ENCODE data around the gene BNC2. TPM values are rescaled to one million over a fixed set of nuclear protein-coding genes. Genes with fewer than 3 reads are reported as not detected.

Gene BNC2
- polyA plus RNA-seq, 1 donor, result 8.9 TPM

- no peak overlapping the region for H3K27ac ChIP-seq (ENCODE audit: low read length)
- no peaks in the 10 kb centered on the region for H3K36me3 ChIP-seq (ENCODE audit: control insufficient read depth, insufficient read depth, low read length)
- H3K9me3 ChIP-seq (ENCODE audit: control insufficient read depth, low read depth, low read length), result no peaks in the 10 kb centered on the region
- H3K27me3 ChIP-seq (ENCODE audit: control insufficient read depth, insufficient read depth, low read length), result no peaks in the 10 kb centered on the region
- no peak for DNase-seq
- no peak overlapping the region for H3K4me3 ChIP-seq (ENCODE audit: low read length)
- H3K4me1 ChIP-seq (ENCODE audit: control insufficient read depth, insufficient read depth, low read length), result no peaks in the 10 kb centered on the region
- 80% methylated on average over 1 of the region's 4 CpGs for WGBS (ENCODE audit: insufficient coverage, low lambda C conversion rate)
Observed at GRCh38 chr9:16469184-16469583, 401.3 kb downstream of the BNC2 start.

DNA sequence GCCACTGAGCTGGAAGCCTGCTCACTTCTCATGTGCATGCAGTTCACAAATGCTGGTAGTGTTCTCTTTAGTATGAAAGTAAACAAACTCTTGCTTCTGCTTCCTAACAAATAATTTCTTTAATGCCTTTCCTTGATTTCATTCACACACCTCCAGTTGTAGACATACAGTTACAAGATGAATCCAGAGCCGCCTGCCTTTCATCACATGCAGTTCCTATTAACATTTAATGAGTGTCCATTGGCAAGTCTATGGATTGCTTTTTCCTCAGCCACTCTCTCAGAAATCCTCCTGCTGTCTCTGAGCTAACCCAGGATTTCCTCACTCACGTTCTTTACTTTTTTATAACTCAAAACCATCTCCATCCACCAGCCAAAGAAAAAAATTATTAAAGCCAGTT is 408.6 kb downstream of the BNC2 start:
- Histone ChIP-seq H3K27ac (ENCODE audit: low read length) (no peak overlapping the region), H3K4me1 (ENCODE audit: control insufficient read depth, insufficient read depth, low read length) (no peaks in the 10 kb centered on the region), H3K27me3 (ENCODE audit: control insufficient read depth, insufficient read depth, low read length) (no peaks in the 10 kb centered on the region), H3K4me3 (ENCODE audit: low read length) (no peak overlapping the region), H3K36me3 (ENCODE audit: control insufficient read depth, insufficient read depth, low read length) (no peaks in the 10 kb centered on the region), H3K9me3 (ENCODE audit: control insufficient read depth, low read depth, low read length) (no peaks in the 10 kb centered on the region)
- DNase-seq, result no peak
- 67% methylated on average over 2 of the region's 2 CpGs for WGBS (ENCODE audit: insufficient coverage, low lambda C conversion rate)

DNA sequence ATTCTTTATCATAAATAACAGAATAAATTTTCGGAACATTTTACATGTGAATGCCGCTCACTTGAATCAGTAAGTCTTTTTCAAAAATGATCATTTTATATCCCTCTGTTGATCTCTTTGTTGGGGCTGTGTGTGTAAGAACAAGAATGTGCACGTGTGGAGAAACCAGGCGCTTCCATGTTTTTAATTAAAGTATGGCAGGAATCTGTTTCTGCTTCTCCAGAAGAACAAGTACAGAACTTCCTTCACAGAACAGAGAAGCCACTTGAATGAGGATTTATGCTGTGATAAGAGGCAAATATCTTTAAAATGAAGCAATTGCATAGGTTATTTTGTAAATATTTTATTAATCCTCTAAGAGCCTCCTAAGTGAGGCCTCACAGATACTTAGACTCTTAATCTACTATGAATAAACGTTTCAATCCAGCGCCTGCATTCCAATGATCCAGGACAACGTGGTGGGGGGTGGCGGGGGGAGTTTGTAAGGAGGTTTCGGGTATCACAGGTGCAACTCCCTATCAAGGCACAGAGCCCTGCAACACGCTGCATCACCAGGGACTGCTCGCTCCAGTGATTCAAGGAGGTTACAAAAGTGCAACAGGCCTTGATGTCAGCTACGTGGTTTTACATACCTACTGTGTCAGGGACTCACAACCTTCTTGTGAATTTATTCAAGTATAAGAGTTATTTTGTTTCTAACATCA is 409.2 kb downstream of the BNC2 start:
- no peaks in the 10 kb centered on the region for H3K4me1 ChIP-seq (ENCODE audit: control insufficient read depth, insufficient read depth, low read length)
- H3K4me3 ChIP-seq (ENCODE audit: low read length), result no peak overlapping the region
- H3K27ac ChIP-seq (ENCODE audit: low read length), result no peak overlapping the region
- H3K27me3 ChIP-seq (ENCODE audit: control insufficient read depth, insufficient read depth, low read length), result no peaks in the 10 kb centered on the region
- DNase-seq, result no peak
- H3K9me3 ChIP-seq (ENCODE audit: control insufficient read depth, low read depth, low read length), result no peaks in the 10 kb centered on the region
- WGBS (ENCODE audit: insufficient coverage, low lambda C conversion rate), result 100% methylated on average over 1 of the region's 12 CpGs
- no peaks in the 10 kb centered on the region for H3K36me3 ChIP-seq (ENCODE audit: control insufficient read depth, insufficient read depth, low read length)

- 100% methylated on average over 1 of the region's 6 CpGs for WGBS (ENCODE audit: insufficient coverage, low lambda C conversion rate)
- no peak overlapping the region for H3K27ac ChIP-seq (ENCODE audit: low read length)
- no peaks in the 10 kb centered on the region for H3K9me3 ChIP-seq (ENCODE audit: control insufficient read depth, low read depth, low read length)
- no peak for DNase-seq
- H3K4me1 ChIP-seq (ENCODE audit: control insufficient read depth, insufficient read depth, low read length), result no peaks in the 10 kb centered on the region
- H3K4me3 ChIP-seq (ENCODE audit: low read length), result no peak overlapping the region
- H3K36me3 ChIP-seq (ENCODE audit: control insufficient read depth, insufficient read depth, low read length), result no peaks in the 10 kb centered on the region
- H3K27me3 ChIP-seq (ENCODE audit: control insufficient read depth, insufficient read depth, low read length), result no peaks in the 10 kb centered on the region
Observed at GRCh38 chr9:16460696-16461095, 409.8 kb downstream of the BNC2 start.

GRCh38 chr9:16459421-16460148 is 410.9 kb downstream of the BNC2 start:
- H3K27ac ChIP-seq (ENCODE audit: low read length), result no peak overlapping the region
- no peaks in the 10 kb centered on the region for H3K4me1 ChIP-seq (ENCODE audit: control insufficient read depth, insufficient read depth, low read length)
- H3K4me3 ChIP-seq (ENCODE audit: low read length), result no peak overlapping the region
- no peaks in the 10 kb centered on the region for H3K36me3 ChIP-seq (ENCODE audit: control insufficient read depth, insufficient read depth, low read length)
- H3K9me3 ChIP-seq (ENCODE audit: control insufficient read depth, low read depth, low read length), result no peaks in the 10 kb centered on the region
- no peak for DNase-seq
- no peaks in the 10 kb centered on the region for H3K27me3 ChIP-seq (ENCODE audit: control insufficient read depth, insufficient read depth, low read length)
- 67% methylated on average over 1 of the region's 6 CpGs for WGBS (ENCODE audit: insufficient coverage, low lambda C conversion rate)

DNA sequence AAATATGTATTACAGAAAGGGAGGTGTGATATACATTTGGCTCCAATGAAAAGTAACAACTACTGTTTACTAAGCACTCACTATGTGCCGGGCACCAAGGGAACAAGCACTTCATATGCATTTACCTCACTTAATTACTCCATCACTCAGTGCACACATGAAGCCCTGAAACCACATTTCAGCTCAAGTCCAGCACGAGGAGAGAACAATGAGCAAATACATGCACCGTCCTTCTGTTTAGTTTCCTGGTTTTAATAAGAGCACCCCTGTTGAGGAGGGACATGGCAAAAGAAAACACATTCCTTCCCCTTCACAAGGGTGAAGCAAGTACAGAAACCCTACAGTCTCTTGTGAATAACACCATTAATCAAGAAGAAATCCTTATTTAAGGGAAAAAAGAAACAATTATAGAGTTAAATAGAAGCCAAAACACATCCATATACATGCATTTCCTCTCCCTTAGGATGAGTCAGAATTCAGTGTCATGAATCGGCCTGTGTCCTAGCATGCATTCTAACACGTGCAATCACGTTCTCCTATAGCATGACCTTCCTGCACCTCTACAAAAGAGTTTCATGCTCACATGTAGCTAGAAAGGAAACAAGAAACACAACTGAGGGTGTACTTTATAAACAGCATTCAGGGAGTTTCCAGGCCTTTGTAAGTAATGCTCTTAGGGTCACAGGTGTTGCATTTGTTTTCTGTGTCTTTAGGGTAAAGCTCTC is 411.6 kb downstream of the BNC2 start:
- Histone ChIP-seq H3K9me3 (ENCODE audit: control insufficient read depth, low read depth, low read length) (no peaks in the 10 kb centered on the region), H3K27me3 (ENCODE audit: control insufficient read depth, insufficient read depth, low read length) (no peaks in the 10 kb centered on the region), H3K36me3 (ENCODE audit: control insufficient read depth, insufficient read depth, low read length) (no peaks in the 10 kb centered on the region), H3K4me3 (ENCODE audit: low read length) (no peak overlapping the region), H3K27ac (ENCODE audit: low read length) (no peak overlapping the region), H3K4me1 (ENCODE audit: control insufficient read depth, insufficient read depth, low read length) (no peaks in the 10 kb centered on the region)
- no peak for DNase-seq
- no CpG with 5 or more reads among the region's 6 CpGs for WGBS (ENCODE audit: insufficient coverage, low lambda C conversion rate)

DNA sequence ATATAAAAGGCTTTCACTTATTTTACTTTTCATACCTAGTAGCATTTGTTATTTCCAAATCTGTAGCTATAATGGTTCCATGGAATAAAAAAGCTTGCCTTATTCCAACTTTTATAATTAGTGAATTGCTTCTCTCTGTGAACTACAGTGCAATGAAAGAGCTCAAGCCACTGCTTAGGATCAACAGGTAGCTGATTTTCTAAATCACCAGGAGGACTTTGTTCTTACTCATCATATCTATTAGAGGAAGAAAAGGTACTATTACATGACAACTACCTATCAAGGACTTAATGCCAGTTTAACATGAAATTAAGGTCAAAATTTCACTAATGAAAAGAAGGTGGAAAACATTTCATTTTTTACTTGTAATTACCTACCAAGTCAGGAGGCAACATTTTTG is 414.6 kb downstream of the BNC2 start:
- no peak for DNase-seq
- no peaks in the 10 kb centered on the region for H3K4me1 ChIP-seq (ENCODE audit: control insufficient read depth, insufficient read depth, low read length)

DNA sequence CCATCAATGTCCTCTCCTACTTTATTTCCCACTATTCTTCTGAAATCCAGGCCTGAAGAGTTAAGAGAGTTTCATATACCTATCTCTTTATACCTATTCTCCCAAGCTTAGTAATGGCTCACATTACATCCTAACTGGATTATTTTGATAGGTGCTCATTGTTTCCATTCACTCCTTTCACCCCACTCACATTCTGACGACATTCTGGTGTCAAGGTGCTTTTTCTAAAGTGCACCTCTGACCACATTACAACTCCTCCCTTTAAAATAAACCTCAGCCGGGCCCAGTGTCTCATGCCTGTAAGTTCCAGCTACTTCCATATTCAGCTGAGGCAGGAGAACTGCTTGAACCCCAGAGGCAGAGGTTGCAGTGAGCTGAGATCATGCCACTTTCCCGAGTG is 417.1 kb downstream of the BNC2 start:
- Histone ChIP-seq H3K4me1 (ENCODE audit: control insufficient read depth, insufficient read depth, low read length) (no peaks in the 10 kb centered on the region), H3K27ac (ENCODE audit: low read length) (no peak overlapping the region), H3K27me3 (ENCODE audit: control insufficient read depth, insufficient read depth, low read length) (no peaks in the 10 kb centered on the region), H3K36me3 (ENCODE audit: control insufficient read depth, insufficient read depth, low read length) (no peaks in the 10 kb centered on the region), H3K4me3 (ENCODE audit: low read length) (no peak overlapping the region), H3K9me3 (ENCODE audit: control insufficient read depth, low read depth, low read length) (no peaks in the 10 kb centered on the region)
- DNase-seq, result no peak
- WGBS (ENCODE audit: insufficient coverage, low lambda C conversion rate), result 71% methylated on average over 1 of the region's 3 CpGs

More for the DNA sequence above, 414.6 kb downstream of the BNC2 start:
- Histone ChIP-seq H3K27ac (ENCODE audit: low read length) (no peak overlapping the region), H3K27me3 (ENCODE audit: control insufficient read depth, insufficient read depth, low read length) (no peaks in the 10 kb centered on the region), H3K4me3 (ENCODE audit: low read length) (no peak overlapping the region), H3K36me3 (ENCODE audit: control insufficient read depth, insufficient read depth, low read length) (no peaks in the 10 kb centered on the region), H3K9me3 (ENCODE audit: control insufficient read depth, low read depth, low read length) (no peaks in the 10 kb centered on the region)

DNA sequence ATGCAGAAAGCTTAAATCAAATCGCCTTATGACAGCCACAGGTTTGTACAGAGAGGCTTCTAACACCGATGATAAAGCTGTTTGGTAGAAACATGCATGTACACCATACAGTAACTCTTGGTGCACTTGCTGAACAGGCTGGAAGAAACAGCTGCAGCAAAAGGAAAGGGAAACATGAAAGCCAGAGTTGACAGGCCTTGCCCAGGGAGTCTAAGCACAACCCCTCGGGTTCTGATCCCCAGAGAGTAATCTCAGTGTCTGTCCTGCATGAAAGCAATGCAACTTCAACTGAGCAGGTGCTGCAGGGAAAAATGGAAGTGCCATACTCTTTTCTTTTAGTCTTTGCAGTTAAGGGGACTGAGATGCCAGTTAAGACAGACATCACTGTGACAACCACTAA is 419.9 kb downstream of the BNC2 start:
- no peaks in the 10 kb centered on the region for H3K4me1 ChIP-seq (ENCODE audit: control insufficient read depth, insufficient read depth, low read length)
- no peak for DNase-seq
- H3K9me3 ChIP-seq (ENCODE audit: control insufficient read depth, low read depth, low read length), result no peaks in the 10 kb centered on the region
- H3K36me3 ChIP-seq (ENCODE audit: control insufficient read depth, insufficient read depth, low read length), result no peaks in the 10 kb centered on the region
- no peak overlapping the region for H3K4me3 ChIP-seq (ENCODE audit: low read length)
- H3K27ac ChIP-seq (ENCODE audit: low read length), result no peak overlapping the region
- 80% methylated on average over 2 of the region's 3 CpGs for WGBS (ENCODE audit: insufficient coverage, low lambda C conversion rate)
- H3K27me3 ChIP-seq (ENCODE audit: control insufficient read depth, insufficient read depth, low read length), result no peaks in the 10 kb centered on the region

DNA sequence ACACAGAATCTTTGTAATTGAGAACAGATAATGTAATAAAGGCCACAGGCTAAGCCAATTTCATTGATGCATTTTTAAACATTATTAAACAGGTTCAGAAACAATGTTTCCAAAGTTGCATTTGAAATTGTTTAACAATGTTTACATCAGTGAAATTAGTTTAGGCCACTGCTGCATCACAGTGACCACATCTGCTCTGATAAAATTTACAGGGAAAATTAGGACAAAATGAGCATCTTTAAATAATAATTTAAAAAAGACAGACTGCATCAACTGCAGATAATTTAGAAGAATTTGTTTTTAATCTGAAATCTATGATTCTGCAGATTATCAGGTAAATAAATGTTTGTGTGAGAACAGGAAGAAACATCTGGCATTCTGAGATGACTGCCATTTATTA is 420.4 kb downstream of the BNC2 start:
- Histone ChIP-seq H3K4me3 (ENCODE audit: low read length) (no peak overlapping the region), H3K27me3 (ENCODE audit: control insufficient read depth, insufficient read depth, low read length) (no peaks in the 10 kb centered on the region), H3K9me3 (ENCODE audit: control insufficient read depth, low read depth, low read length) (no peaks in the 10 kb centered on the region), H3K27ac (ENCODE audit: low read length) (no peak overlapping the region), H3K4me1 (ENCODE audit: control insufficient read depth, insufficient read depth, low read length) (no peaks in the 10 kb centered on the region), H3K36me3 (ENCODE audit: control insufficient read depth, insufficient read depth, low read length) (no peaks in the 10 kb centered on the region)
- DNase-seq, result no peak
